IMR-90 (cell line): ENCODE results near the gene BRINP1.

Experiments used
- BHLHE40 ChIP-seq: fragments of 150-350 bp; IDR thresholded peaks from 2 replicates; pipeline ENCODE4 v1.6.1; 2016; ENCODE audit warnings: mild to moderate bottlenecking, low read depth, low read length
- CEBPB ChIP-seq: IDR thresholded peaks from 2 replicates; pipeline ENCODE4 v1.6.1; 2012; ENCODE audit warnings: low read depth, low read length, improper control_type of control experiment
- CHD1 ChIP-seq: IDR thresholded peaks from 2 replicates; pipeline ENCODE4 v1.6.1; 2012; ENCODE audit warnings: low read depth, low read length, improper control_type of control experiment
- CTCF ChIP-seq: conservative IDR thresholded peaks from 2 replicates; pipeline ENCODE4 v1.5.1; 2012; ENCODE audit warnings: mild to moderate bottlenecking, low read depth, low read length, improper control_type of control experiment
- POLR2A ChIP-seq: IDR thresholded peaks from 2 replicates; pipeline ENCODE4 v1.6.1; 2012; ENCODE audit warnings: mild to moderate bottlenecking, low read depth, low read length
- RAD21 ChIP-seq: IDR thresholded peaks from 2 replicates; pipeline ENCODE4 v1.6.1; 2012; ENCODE audit warnings: low read length, improper control_type of control experiment
- USF2 ChIP-seq: fragments of 150-350 bp; IDR thresholded peaks from 2 replicates; pipeline ENCODE4 v1.6.1; 2017; ENCODE audit warnings: mild to moderate bottlenecking, antibody characterized with exemption, low read length, low read depth

- TF ChIP-seq USF2 (no peak), POLR2A (no peak), CTCF (no peak), RAD21 (no peak), CEBPB (no peak), BHLHE40 (no peak), CHD1 (no peak)
These were observed 11.7 kb downstream of the BRINP1 start for GRCh38 chr9:119357336-119358096.
